Astrocyte of the cerebellum (primary cell): Measurements from ENCODE around the gene RIPOR2.
"Not testable (repeated sequence)": the region's sequence is repeated elsewhere in the genome, so short reads cannot be mapped to it uniquely, and the experiment has no call there.

Experiments
- DNase-seq: peaks from one replicate; pipeline ENCODE4 v3.0.0-alpha.2; 2011; ENCODE audit warnings: low read depth
- H3K4me3 ChIP-seq: 2 replicates; pipeline ENCODE4 v1.5.1; 2011; ENCODE audit warnings: mild to moderate bottlenecking, low read depth, low read length, moderate library complexity
- CTCF ChIP-seq: IDR thresholded peaks from 2 replicates; pipeline ENCODE4 v1.5.1; 2012; ENCODE audit warnings: low read length, low read depth, moderate library complexity, mild to moderate bottlenecking; ENCODE audit errors: missing control alignments
- in situ Hi-C: cut with HindIII; loops from 2 replicates; pipeline ENCODE4 v1.10.0; 2017; ENCODE audit warnings: low sequenced_read_pairs

The RIPOR2 gene

GRCh38 chr6:24766680-24767462, 168.9 kb downstream of the RIPOR2 start:
- in situ Hi-C loops: no loop called here
- DNase-seq: peak; percentile 11

GRCh38 chr6:24765968-24766367, 169.8 kb downstream of the RIPOR2 start:
- DNase-seq, H3K4me3 ChIP-seq, in situ Hi-C loops: not testable (repeated sequence)

More at GRCh38 chr6:24766680-24767462, 168.9 kb downstream of the RIPOR2 start:
- peak; percentile 7 for TF ChIP-seq CTCF
- H3K4me3 ChIP-seq: no peak overlapping the region

GRCh38 chr6:24764833-24765828, 170.6 kb downstream of the RIPOR2 start:
- H3K4me3 ChIP-seq, DNase-seq, in situ Hi-C loops: not testable (repeated sequence)

- no peak for TF ChIP-seq CTCF
- DNase-seq: no peak
- H3K4me3 ChIP-seq: no peak overlapping the region
- in situ Hi-C loops: no loop called here
Measured at GRCh38 chr6:24763578-24763977, 172.2 kb downstream of the RIPOR2 start.

- no peak for TF ChIP-seq CTCF
- no peak for DNase-seq
- in situ Hi-C loops: no loop called here
- H3K4me3 ChIP-seq: no peak overlapping the region
Measured at GRCh38 chr6:24761851-24762250, 173.9 kb downstream of the RIPOR2 start.

GRCh38 chr6:24761193-24761835, 174.4 kb downstream of the RIPOR2 start:
- in situ Hi-C loops: no loop called here
- H3K4me3 ChIP-seq: no peak overlapping the region
- TF ChIP-seq CTCF: no peak
- DNase-seq: no peak

- in situ Hi-C loops: no loop called here
- DNase-seq: no peak
- H3K4me3 ChIP-seq: no peak overlapping the region
- TF ChIP-seq CTCF: no peak
Measured at GRCh38 chr6:24760210-24760609, 175.6 kb downstream of the RIPOR2 start.
